HPDE6-E6E7 (cell line): ENCODE results near the gene DOCK1.
"Not testable (repeated sequence)": the region's sequence is repeated elsewhere in the genome, so short reads cannot be mapped to it uniquely, and the experiment has no call there.

ENCODE experiments used
- DNase-seq: peaks from one replicate; pipeline ENCODE4 v3.0.0; 2011; ENCODE audit warnings: missing footprints; ENCODE audit errors: extremely low spot score

DOCK1 gene

DNA sequence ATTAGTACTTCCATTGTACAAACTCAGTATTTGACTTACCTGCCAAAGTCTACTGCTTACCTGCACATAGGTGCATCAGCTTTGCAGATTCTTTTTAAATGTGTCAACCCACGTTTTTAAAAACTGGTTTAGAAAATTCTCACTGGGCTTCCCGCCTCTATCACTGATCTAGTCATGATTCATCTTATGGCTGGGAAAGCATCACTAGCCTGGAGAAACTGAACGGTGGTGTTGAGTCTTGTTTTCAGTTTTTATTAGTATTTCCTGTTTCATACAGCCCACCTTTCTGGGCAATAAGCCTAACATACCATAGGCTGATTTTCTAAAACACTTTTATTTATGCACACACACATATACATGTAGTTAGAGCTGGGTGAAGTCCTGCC is 19.7 kb downstream of the DOCK1 start:
- DNase-seq: no peak

DNA sequence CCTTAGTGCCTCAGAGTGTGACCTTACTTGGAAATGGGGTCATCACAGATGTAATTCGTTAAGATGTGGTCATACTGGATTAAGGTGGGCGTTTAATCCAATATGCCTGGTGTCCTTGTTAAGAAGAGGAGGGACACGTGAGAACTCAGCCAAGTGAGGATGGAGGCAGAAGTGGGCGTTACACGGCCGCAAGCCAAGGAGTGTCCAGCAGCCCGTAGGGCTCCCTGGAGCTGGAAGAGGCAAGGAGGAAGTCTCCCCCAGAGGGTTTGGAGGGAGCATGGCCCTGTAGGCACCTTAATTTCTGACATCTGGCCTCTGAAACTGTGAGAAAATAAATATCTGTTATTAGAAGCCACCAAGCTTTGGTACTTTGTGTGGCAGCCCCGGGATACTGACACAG is 21.3 kb downstream of the DOCK1 start:
- no peak for DNase-seq

DNA sequence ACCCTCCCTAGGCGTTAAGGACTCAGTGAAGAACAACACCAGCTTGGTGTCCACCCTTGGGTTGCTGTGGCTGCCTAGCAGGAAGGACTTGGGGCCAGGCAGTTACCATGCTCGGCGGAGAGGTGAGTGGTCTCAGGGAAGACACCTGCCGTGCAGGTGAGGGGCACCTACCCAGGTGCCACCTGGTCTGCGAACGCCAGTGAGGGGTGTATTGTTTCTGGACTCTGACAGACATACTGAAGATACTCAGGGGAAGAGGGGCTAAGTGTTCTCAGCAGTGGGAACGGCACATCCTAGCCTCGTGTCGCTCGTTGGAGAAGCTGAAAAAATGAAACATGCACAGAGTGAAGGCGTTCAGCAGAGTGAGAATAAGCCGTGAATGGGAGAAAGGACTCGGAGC is 22.6 kb downstream of the DOCK1 start:
- no peak for DNase-seq

DNA sequence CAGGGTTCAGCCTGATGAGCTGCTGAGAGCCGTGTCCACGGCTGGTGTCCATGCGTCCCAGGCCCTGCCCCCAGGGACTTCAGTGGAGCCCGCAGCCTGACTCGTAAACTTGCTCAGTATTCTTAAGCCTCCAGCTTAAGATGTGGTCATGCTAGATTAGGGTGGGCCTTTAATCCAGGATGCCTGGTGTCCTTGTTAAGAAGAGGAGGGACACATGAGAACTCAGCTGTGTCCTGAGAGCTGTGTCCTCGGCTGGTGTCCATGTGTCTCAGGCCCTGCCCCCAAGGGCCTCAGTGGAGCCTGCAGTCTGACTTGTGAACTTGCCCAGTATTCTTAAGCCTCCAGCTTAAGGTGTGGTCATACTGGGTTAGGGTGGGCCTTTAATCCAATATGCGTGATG is 23.0 kb downstream of the DOCK1 start:
- no peak for DNase-seq

DNA sequence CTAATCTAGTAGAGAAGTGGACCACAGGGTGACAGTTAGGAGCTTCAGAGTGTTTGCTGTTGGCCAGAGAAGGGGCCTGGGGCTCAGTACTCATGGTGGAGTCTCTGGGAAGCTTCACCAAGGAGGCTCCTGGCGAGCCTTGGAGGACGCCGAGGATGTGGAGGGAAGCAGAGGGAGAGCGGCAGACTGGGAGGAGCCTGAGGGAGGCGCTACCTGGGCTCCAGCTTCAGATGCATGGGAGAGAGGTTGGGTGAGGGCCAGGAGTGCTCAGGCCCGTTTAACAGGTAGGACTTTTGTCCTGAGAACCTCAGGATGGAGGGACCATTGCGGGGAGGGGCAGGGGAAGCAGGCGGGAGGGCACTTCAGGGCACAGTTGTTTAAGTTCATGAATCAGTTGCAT is 24.2 kb downstream of the DOCK1 start:
- DNase-seq: no peak

DNA sequence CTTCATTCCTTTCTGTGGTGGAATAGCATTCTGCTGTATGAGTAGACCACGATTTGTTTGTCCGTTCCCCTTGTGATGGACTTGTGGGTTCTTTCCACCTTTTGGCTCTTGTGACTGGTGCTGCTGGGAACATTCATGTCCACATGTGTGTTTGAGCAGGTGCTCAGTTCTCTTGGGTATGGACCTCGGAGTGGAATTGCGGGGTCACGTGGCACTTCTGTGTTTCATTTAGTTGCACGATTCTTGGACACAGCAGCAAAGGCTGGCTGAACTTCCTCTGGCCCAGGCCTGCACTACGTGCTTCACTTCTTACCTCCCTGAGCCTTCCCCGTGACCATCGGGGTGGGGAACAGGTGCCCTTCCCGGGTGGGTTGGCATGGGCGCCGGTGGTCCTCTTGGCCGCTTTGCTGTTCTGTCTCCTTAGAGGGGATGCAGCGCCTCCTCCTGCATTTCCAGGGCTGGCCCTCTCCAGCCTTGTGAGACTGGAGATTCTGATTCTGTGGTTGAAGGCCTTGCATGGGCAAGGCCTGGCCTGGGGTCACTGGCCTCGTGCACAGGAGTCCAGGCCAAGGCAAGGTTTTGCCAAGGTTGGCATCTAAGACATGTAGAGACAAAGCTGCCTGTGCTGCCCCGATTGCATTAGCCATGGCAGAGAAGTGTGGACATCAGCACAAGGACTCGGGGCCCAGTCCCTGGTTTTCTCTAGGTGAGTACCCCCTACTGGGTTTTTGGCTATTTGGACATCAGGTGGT is 25.1 kb downstream of the DOCK1 start:
- DNase-seq: no peak

DNA sequence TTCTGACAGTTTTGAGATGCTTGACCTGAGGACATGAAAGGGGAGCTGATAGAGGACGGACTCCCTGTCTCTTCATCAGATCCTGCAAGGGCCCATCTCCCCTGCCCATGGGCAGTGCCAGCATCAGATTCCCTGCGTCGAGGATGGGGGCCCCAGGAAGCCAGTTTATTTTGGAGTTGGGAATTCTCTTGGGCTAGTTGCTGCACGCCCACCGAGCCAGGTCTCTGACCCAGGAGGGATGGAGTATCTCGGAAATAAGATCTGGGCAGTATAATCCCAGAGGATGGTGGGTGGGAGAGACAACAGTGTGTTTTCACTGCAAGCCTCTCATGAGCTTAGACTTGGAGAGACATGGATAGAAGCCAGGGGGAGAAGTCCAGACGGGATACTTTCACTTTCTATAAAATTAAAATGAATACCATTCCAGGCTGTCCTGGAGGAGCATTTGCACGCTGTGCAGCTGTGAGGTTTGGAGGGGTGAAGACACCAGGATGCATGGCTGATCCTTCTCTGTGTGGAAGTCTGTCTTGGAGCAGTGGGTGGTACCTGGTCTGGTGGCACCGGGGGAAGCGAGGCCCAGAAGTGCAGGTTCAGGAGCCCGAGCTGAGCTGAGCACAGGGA is 25.8 kb downstream of the DOCK1 start:
- DNase-seq: no peak

DNA sequence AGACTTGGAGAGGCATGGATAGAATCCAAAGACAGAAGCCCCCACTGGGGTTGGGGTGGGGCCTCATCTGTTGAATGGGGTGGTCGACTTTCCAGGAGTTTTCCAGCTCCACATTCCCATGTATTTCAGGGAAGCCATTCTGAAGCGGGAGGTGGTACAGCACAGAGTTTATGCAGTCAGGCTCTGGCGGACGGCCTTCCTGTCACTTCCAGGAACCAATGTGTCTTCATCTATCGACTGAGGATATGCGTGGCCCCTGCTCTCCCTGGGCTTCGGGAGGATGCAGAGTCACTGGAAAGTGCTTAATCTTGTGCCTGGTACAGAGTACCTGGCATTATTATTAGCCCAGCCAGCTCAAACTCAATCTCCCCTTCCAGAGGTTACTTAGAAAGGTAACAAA is 26.3 kb downstream of the DOCK1 start:
- DNase-seq: no peak

DNA sequence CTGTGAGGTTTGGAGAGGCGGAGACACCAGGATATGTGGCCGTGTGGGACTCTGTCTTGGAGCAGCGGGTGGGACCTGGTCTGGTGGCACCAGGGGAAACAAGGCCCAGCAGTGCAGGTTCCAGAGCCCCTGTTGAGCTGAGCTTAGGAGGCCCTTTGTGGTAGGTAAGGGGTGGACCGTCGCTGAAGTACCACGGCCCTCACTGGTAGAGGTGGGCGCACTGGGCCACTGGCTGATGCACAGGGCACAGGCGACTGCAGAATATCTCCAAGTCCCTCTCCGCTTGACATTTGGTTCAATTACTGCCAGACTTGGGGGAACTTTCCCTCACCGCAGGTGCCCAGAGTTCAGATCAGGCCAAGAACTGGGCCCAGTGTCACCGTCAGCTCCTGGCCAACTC is 27.3 kb downstream of the DOCK1 start:
- DNase-seq: no peak

DNA sequence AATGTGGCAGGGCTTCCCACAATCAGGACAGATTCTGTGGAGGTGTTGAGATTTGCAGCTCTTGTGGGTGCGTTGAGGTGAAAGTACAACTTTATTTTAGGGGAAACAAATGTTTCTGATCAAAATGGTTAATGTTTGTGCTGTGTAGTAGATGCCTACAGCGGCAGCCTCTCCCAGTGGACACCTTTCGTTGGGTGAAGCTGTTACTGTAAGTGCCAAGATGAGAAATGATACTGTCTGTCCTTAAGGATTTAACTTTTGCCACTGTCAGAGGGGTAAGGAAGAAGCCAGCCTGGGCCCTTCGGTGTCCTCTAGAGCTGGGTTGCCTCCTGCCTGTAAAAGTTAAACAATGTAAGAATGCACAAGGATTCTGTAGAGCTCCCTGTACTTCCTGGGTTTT is 27.9 kb downstream of the DOCK1 start:
- DNase-seq: no peak

DNA sequence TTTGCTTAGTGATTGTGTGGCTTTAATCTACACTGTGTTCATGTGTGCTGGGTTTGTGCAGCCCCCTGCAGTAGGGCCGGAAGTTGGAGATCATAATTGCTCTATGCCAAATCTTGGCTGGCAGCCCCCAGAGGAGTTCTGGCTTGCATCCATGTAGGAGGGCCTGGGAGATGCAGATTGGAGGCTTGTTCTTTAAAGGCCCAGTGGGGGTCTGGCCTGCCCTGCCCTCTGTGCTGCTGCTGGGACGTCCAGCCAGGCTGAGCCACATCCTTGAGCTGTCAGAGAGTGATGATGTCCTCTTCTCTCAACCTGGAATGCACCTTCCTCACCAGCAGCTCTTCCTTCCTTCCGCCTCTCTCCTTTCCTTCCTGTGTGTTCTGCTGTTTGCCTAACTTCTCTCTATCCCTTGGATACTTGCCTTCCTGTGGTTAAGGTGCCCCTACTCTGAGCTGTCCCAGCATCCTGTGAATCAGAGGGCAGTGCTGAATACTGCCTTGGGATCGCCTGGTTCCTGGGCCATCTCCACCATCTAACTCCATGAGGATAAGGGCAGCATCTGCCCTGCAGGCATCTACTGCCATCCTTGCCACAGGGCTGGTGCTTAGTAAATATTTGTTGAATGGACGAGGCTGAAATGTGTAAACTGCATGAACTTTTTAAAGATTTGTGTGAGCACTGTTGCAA is 30.2 kb downstream of the DOCK1 start:
- DNase-seq: no peak

DNA sequence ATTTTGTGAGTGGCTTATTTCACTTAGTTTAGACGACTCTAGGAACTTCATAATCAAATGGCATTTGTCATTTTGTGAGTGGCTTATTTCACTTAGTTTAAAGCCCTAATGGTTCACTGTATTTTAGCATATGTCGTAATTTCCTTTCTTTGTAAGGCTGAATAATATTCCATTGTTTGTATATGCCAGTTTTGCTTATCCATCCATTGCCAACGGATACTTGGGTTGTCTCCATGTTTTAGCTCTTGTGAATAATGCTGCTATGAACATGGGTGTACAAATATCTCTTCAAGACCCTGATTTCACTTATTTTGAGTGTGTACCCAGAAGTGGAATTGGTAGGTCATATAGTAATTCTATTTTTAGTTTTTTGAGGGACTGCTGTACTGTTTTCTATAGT is 31.8 kb downstream of the DOCK1 start:
- DNase-seq: no peak

DNA sequence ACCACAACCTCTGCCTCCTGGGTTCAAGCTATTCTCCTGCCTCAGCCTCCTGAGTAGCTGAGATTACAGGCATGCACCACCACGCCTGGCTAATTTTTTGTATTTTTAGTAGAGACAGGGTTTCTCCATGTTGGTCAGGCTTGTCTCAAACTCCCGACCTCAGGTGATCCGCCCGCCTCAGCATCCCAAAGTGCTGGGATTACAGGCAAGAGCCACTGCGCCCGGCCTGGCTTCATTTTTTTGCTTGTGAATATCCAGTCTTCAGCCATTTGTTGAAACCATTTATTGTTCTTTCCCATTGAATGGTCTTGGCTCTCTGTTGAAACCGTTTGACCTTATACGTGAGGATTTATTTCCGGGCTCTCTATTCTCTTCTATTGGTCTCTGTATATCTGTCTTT is 32.9 kb downstream of the DOCK1 start:
- not testable (repeated sequence) for DNase-seq

DNA sequence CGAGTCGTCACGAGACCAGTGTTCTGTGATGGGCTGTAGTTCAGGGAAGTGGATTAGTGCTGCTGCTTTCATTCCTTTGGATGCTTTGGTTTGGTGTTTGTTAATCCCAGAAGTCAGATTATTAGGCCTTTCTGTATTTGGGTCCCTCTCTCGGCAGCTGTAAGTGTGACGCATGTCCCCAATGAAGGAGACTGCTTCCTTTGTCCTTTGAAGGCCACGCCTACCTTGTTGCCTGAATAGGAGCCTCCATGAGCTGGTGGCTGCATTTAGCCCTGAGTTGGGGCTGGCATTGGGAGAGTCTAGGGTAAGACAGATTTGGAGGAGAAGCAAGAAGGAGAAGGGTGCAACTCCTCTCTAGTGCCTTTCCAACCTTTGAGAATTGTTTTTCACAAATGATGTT is 34.5 kb downstream of the DOCK1 start:
- DNase-seq: no peak

DNA sequence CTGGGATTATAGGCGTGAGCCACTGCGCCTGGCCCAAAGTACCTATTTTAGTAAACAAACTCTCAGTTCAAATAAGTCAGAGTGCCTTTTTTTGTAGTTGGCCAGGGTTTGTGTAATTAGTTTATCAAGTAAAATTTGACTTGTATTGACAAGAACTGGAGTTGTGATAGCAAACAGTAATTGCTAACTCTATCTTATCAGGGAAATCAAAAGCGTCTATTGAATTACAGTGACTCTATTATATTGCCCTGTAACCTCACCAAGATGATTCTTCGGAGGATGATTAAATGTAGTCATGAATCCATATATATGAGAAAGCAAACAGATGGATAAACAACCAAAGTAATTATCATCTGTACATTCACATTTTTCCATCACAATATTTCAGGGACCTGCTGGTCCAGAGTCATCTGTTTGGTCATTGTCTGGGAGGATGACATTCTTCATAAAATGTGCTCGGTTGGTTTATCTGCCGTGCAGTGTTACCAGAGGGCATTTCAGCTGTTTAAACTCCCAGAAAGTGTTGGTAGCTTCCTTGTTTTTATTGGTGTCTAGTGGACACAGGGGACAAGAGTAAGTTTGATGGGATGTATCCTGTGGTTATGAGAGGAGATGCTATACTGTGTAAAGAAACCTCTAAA is 35.6 kb downstream of the DOCK1 start:
- no peak for DNase-seq

DNA sequence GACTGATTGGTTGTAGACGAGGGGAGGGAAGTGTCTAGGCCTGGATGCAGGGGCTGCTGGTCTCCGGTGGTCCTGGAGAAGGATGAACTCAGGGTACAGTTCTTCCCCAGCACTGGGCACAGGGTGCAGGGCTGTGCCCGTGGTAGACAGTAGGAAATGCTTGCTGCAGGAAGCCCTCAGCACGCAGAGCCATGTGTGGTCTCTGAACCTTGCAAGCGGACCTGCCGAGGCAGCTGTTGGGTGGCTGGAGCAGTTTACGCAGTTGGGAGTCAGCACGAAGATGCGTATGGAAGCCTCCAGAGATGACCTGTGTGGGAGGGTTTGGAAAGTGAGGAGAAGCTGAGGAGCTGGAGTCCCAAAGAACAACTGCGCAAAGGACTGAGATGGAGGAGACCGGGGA is 39.0 kb downstream of the DOCK1 start:
- DNase-seq: no peak

DNA sequence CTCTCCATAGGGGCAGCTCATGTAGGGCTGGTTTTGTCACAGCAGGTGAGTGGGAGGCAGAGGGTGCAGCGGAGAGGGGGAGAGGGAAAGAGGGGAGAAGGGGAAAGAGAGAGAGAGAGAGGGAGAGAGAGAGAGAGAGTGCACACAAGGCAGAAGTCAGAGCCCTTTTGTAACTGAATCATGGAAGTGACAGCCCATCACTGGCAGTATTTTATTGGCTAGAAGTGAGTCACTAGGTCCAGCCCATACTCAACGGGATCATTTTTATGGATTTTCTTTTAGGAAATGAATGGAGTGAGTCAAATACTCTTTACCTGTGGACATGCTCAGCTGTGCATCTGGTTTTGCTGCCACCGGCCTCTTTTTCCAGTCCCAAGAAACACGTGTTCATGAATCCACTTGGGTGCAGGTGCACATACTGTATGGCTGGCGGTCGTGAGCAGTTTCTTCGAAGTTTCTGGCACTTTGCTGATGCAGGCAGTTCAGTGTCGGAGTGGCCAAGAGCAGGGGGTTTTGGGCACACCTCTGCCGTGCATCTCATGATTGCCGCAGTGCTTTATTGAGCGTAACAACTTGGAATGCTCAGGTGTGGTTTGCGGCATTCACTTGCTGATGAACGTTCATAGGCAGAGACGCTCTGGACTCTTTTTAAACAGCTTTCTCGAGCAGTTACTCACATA is 40.3 kb downstream of the DOCK1 start:
- no peak for DNase-seq

DNA sequence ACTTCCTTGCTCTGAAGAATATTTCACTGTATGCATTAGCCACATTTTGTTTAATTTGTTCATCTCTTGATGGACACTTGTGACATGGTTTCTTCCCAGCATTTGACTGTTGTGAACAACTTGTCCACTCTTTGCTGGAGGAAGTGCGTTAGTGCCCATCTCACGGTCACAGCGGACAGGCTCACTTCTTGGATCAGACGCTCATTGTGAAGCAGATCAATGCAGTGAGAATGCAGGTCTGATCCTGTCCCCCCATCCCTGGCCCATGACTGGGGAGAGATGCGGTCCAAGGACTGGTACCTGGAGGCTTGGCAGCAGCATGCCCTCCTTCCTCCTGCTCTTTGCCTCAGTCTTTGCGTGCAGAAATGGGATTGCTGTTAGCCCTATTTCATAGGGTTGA is 41.5 kb downstream of the DOCK1 start:
- DNase-seq: no peak

DNA sequence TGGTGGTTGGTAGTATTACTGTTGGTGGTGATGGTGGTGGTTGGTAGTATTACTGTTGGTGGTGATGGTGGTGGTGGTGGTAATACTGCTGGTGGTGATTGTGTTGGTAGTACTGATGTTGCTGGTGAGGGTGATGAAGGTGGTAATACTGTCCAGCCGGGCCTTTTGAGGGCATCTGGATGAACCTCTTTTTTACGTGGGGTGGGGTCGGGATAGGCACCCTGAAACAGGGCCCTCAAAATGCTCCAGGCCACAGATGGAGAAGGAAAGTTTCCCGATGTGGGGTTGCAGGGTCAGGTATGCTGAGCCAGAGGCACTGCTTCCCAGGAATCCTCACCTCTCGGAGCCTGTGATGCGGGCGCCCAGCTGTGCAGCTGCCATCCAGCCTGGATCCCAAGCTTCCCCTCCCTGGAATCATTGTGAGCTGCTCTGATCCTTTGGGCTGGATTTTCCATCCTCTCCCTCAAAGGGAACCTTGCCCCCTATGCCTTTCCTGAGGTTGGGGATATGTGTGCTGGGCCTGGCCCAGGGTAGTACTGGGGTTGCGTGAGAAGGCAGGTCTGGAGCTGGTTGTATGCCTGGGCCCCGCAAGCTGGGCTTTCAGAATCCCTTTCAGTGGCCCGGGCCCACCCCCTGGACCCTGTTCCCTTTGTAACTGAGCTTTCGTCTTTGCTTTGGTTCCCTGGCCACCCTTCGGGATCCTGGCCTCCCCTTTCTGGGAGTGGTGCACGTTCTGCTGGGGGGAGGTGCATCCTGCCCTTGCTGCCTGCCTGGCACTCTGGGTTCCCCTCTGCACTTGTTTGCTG is 43.3 kb downstream of the DOCK1 start:
- no peak for DNase-seq

DNA sequence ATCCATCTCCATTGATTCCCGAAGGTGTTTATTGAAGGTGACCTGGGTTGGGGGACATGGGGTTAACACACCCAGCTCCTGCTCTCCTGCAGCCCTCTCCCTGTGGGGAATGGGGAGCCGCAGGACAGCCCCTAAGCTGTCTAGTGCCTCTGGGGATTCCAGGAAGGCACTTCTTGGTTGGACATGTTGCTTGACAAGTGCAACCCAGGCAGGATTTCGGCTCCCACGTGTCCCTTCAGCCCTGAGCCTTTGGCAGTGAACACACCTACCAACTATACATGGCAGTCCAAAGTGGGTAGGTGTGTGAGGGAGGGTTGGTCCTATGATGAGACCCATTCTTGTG is 43.9 kb downstream of the DOCK1 start:
- no peak for DNase-seq

DNA sequence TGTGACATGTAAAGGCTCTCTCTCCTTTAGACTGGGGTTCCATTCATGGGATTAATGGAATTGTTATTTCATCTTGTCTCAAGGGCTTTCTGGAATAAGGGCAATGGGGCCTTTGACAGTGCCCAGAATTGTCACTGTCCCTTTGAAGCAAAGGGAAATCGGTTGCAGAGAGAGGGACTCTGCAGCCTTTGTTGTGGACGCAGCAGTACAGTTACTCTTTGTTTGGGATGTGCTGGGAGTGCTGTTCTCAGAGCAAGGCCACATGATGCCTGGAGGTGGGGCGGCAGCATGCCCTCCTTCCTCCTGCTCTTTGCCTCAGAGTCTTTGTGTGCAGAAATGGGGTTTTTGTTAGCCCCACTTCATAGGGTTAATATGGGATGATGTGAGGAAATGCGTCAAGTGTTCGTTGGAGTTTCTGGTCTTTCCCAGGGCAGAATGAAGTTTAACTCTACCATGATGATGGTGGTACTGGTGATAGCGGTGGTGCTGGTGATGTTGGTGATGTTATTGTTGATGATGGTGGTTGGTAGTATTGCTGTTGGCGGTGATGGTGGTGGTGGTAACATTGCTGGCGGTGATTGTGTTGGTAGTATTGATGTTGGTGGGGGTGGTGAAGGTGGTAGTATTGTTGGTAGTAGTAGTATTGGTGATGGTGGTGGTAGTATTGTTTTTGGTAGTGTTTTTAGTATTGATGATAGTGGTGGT is 45.3 kb downstream of the DOCK1 start:
- no peak for DNase-seq
